ENCODE data around the gene IQCC.

IQCC gene

GRCh38 chr1:32195972-32196823 is 9.3 kb upstream of the IQCC start:
- no peak for DNase-seq

- DNase-seq = no peak
These were observed 8.4 kb upstream of the IQCC start for GRCh38 chr1:32197074-32197473.

- no peak for DNase-seq
These were observed 7.6 kb upstream of the IQCC start for GRCh38 chr1:32197837-32198236.

GRCh38 chr1:32198237-32199042 is 7.0 kb upstream of the IQCC start:
- DNase-seq = no peak

GRCh38 chr1:32199043-32199716 is 6.3 kb upstream of the IQCC start:
- no peak for DNase-seq

GRCh38 chr1:32199717-32200072 is 5.8 kb upstream of the IQCC start:
- no peak for DNase-seq

- DNase-seq = peak; percentile 66
These were observed 5.1 kb upstream of the IQCC start, which contains the start of gene CCDC28B for GRCh38 chr1:32200226-32201010. Gene CCDC28B, plus strand, starts transcription at chr1:32200595. Its CDS starts 1,341 bp downstream, at chr1:32201936.

- peak; percentile 74 for DNase-seq
These were observed 4.2 kb upstream of the IQCC start for GRCh38 chr1:32201011-32201855.

GRCh38 chr1:32204943-32205361 is 519 bp upstream of the IQCC start:
- no peak for DNase-seq

- no peak for DNase-seq
These were observed 3.0 kb downstream of the IQCC start for GRCh38 chr1:32208469-32208868.

- no peak for DNase-seq
These were observed 3.4 kb downstream of the IQCC start, which contains the start of gene DCDC2B for GRCh38 chr1:32208891-32209328. Gene DCDC2B, plus strand, starts transcription at chr1:32209089. Its CDS starts 5 bp downstream, at chr1:32209094.

- DNase-seq = peak; percentile 67
These were observed 10.4 kb downstream of the IQCC start for GRCh38 chr1:32215629-32216480.

GRCh38 chr1:32216566-32216965 is 11.1 kb downstream of the IQCC start:
- no peak for DNase-seq

GRCh38 chr1:32219022-32219421 is 13.6 kb downstream of the IQCC start:
- DNase-seq = no peak

GRCh38 chr1:32220746-32221580 is 15.5 kb downstream of the IQCC start:
- DNase-seq = no peak

GRCh38 chr1:32221581-32221979 is 16.1 kb downstream of the IQCC start:
- DNase-seq = no peak

- DNase-seq = peak; percentile 89
These were observed 16.7 kb downstream of the IQCC start, which contains the start of the genes EIF3I and TMEM234 for GRCh38 chr1:32221980-32222755. Gene EIF3I, plus strand, starts transcription at chr1:32222407. Its CDS starts 35 bp downstream, at chr1:32222442. Gene TMEM234, minus strand, starts transcription at chr1:32222353. Its CDS starts 31 bp downstream, at chr1:32222322.

GRCh38 chr1:32223683-32224082 is 18.2 kb downstream of the IQCC start:
- no peak for DNase-seq
